B cell (primary cell): ENCODE results near the gene FBN1.

Experiments
- CTCF ChIP-seq: fragments of 200-600 bp; IDR thresholded peaks from one replicate; pipeline ENCODE4 v1.8.0; 2022; ENCODE audit warnings: antibody characterized with exemption, mild to moderate bottlenecking
- EZH2 ChIP-seq: IDR thresholded peaks from 2 replicates; pipeline ENCODE4 v1.6.1; 2012; ENCODE audit warnings: borderline replicate concordance, low read depth, mild to moderate bottlenecking, moderate library complexity, low read length; ENCODE audit not compliant: insufficient read depth, poor library complexity, severe bottlenecking

- no peak for TF ChIP-seq EZH2
- TF ChIP-seq CTCF, result no peak
Observed at GRCh38 chr15:48653216-48653615, 7.7 kb upstream of the FBN1 start.
